ENCODE results near the gene MAPRE3.

- TF ChIP-seq CTCF (IDR thresholded peaks at IDR 0.05) (no peak), POLR2A (IDR thresholded peaks at IDR 0.05) (no peak), POLR2AphosphoS5 (IDR thresholded peaks at IDR 0.05) (no peak)
These were observed 54.9 kb downstream of the MAPRE3 start for GRCh38 chr2:27025281-27025800.
